Renal pelvis (tissue), 4 donors: ENCODE data around the gene DSE. TPM values are rescaled to one million over a fixed set of nuclear protein-coding genes. Genes with fewer than 3 reads are reported as not detected.

Experiments used
- DNase-seq: peaks from one replicate; pipeline ENCODE4 v3.0.0-alpha.2; 2013
- polyA plus RNA-seq, 3 donors: library from polyadenylated mRNA; unstranded; fragments of 120-200 nt; gene quantifications; one replicate each; pipeline ENCODE4 v1.2.1, GENCODE V29; 2013; ENCODE audit not compliant: insufficient read length in 3 of 3

Gene DSE
- polyA plus RNA-seq, 3 donors: 37.3 to 40.9 (median 38.7) TPM

GRCh38 chr6:116382587-116382986 is 11.8 kb downstream of the DSE start:
- no peak for DNase-seq

DNA sequence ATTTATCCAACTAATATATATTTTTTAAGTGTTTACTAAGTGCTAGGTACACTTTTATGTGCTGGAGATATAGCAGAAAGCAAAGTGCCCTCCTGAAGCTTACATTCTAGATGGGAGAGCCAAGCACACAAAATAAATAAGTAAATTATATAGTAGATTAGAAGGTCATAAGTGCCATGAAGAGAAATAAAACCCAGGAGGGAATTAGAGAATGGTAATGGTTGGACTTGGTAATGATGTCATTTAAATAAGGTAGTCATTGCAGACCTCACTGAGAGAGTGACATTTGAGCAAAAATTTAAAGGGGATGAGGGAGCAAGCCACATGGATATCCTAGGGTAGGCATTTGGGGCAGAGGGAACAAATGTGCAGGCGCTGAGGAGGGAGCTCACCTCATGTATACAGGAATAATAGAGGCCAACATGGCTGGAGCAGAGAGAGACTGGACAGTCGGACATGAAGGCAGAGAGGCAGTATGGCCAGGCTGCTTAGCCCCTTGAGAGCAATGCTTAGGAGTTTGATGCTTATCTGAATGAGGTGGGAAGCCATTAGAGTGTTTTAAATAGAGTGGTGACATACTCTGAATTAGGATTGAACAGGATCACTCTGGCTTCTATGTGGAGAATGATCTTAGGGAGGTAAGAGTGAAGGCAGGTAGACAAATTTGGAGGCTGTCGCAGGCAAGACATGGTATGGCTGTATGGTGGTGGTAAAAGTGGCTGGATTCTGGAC is 14.1 kb downstream of the DSE start:
- DNase-seq: no peak

DNA sequence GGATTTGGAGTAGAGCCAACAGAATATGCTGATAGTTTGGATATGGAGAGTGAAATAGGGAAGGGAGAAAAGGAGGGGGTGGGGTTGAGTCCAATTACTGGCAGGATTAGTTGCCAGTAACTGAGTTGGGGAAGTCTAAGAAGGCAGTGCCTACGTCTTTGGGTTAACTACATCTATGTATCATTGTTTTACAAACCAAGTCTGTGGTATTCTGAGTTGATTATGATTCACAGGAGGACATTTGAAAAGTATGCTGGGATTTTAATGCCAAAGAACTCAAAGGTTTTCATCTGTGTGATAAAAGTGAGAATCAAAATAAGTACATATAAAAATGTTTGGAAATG is 14.7 kb downstream of the DSE start:
- no peak for DNase-seq

- no peak for DNase-seq
Observed at GRCh38 chr6:116385921-116386320, 15.2 kb downstream of the DSE start.

GRCh38 chr6:116386581-116387299 is 16.0 kb downstream of the DSE start:
- no peak for DNase-seq

GRCh38 chr6:116387374-116387773 is 16.6 kb downstream of the DSE start:
- no peak for DNase-seq

DNA sequence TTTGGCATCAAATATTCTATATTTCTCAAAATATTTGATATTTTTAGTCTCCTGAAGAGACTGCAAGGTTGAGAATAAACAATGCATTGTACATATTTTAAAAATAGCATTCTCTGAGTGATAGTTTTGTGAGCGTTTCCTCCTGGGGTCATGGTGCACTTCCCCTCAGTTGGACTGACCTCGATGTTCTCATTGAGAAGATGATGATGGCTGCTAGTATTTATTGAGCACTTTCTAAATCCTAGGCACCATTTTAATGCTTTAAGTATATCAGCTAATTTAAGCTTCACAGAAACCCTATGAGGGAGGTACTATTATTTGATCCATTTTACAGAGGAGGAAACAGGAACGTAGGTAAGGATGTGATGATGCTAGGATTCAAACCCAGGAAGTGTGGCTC is 18.2 kb downstream of the DSE start:
- no peak for DNase-seq

- no peak for DNase-seq
Observed at GRCh38 chr6:116389357-116389756, 18.6 kb downstream of the DSE start.

GRCh38 chr6:116390581-116390980 is 19.8 kb downstream of the DSE start:
- no peak for DNase-seq

DNA sequence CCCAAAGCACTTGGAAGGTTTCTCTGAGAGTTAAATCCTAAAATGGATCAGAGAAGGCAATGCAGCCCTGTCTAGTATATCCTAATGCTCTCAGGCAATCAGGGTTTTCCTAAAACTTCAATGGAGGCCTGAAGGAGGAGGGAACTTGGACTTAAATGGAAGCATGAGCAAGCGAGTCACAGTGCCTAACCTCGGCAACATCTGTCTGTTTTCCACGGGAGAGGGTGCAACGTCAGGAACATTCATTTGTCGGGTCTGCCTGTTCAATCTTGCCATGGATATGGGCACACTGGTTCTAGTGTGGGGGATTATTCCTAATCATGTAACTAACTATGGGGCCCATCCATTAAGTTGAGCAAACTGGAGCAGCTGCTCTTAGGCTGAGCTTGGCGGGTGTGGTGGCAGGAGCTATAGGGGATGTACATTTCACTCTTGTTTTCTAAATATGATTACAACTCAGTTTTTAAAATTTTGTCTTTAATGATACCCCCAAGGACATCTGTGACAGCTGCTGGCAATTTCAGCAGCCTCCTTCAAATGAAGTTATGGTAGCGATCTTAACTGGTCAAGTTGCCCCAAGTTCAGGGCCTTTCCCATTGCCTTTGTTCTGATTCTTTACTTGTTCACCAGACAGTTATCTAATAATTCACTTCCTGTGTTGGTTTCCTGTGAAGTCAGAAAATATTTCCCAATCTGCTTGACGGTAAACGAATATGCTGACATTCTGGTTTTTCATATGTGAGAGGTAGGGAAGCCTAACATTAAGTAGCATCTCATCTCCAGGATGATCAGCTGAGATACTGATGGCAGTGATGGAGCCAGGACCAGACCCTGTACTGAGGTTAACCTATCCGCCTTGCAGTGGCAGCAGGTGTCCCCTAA is 21.6 kb downstream of the DSE start:
- no peak for DNase-seq

DNA sequence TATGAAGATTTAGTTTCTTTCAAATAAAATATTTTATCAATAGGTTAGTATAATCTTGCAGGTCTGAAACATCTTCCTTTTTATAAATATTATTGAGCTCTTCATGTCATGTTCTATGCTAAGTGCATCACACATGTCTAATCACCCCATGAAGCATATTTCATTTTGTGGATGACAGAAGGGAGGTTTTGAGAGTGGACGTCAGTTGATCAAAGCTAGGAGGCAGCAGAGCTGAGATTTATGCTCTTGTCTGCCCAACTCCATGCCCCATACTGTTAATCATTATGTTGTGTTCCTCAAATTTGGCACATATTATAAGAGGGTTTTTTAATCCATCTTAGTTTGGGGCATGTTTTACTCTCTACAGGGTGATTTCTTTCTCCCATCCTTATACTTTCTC is 22.7 kb downstream of the DSE start:
- no peak for DNase-seq

GRCh38 chr6:116395647-116396046 is 24.9 kb downstream of the DSE start:
- DNase-seq: no peak

GRCh38 chr6:116396441-116396840 is 25.7 kb downstream of the DSE start:
- DNase-seq: no peak

DNA sequence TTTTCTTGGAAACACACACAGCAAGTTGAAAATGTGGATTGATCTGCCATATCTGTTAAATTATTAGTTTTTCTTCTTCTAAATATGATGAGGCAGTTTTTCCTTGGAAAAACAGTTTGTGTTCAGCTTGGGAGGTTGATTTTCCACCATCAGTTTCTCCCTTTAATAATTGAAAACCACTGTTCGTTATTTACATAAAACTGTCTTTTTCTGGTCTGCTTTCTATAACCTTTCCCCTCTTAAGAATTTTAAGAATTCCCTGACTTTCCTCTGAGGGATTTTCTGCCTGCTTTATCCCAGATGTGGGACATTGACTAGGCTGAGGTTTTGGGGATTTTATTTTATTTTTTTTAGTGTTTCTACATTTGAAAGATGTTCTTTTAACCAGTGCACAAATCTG is 27.2 kb downstream of the DSE start:
- DNase-seq: no peak

DNA sequence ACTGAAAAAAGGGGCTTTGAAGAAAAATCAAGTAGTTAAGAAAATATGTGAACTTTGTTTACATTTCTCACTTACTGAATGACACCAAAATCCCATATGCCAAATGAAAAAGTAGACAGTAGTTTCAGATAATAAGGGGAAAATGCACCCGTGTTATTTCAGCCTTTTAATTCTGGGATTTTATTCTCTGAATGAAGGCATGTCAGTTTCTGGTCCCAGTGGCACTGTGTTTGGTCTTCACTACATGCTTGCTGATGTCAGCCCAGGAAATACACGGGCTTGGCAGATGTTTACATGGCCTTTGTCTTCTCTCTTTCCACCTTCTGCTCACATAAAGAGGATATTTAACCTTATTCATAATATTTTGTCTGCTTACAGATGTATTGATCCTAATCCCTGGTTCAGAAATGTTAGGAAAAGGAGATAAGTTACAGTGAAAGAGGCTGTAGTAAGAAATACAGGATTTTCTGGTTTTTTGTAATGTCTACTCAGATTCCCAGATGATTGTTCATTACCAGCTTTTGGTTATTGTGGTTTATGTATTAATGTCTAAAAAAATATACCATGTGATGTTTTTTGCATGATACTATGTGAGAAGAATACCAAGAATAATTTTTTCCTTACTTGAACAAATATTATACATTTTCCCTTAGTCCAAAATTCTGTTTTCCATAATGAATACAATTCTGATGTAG is 27.7 kb downstream of the DSE start:
- DNase-seq: no peak

DNA sequence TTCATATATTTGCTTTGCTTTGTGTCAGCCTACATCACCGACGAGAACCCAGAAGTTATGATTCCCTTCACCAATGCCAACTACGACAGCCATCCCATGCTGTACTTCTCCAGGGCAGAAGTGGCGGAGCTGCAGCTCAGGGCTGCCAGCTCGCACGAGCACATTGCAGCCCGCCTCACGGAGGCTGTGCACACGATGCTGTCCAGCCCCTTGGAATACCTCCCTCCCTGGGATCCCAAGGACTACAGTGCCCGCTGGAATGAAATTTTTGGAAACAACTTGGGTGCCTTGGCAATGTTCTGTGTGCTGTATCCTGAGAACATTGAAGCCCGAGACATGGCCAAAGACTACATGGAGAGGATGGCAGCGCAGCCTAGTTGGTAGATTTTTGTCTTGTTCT is 28.5 kb downstream of the DSE start:
- DNase-seq: no peak

- no peak for DNase-seq
Observed at GRCh38 chr6:116400328-116400727, 29.6 kb downstream of the DSE start.

DNA sequence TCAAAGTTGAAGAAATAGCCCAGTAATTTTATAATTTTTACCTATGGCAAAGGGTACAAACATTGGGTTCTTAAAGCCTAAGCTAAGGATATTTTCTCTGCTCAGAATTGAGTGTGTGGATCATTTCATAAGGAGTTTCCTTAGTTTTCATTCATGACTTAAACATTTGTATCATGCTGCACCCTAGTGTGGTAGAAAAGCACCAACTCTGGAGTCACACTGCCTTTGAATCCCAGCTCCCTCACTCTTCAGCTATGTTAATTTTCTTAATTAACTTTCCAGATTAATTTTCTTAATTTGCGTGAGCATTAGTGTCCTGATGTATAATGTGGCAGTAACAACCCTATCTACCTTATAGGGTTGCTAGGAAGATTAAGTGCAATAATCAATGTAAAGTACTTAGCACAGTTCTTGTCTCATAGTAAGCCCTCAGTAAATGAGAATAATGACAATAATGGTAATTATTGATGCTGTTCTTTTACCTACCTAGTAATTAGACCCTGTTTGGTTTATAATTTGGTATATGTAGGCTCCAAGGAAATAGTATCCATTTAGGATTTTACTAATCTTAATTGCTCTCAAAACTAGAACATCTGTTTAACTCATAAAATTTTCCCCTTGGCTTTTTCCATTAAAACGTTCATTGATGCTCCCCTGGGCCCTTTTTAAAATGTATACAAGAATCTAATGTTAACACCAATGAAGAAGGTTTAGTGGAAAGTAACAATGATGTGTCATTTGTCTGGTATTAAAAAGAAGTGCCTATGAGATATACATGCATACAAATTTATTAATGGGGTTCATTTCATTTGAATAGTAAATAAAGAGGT is 31.6 kb downstream of the DSE start:
- no peak for DNase-seq

DNA sequence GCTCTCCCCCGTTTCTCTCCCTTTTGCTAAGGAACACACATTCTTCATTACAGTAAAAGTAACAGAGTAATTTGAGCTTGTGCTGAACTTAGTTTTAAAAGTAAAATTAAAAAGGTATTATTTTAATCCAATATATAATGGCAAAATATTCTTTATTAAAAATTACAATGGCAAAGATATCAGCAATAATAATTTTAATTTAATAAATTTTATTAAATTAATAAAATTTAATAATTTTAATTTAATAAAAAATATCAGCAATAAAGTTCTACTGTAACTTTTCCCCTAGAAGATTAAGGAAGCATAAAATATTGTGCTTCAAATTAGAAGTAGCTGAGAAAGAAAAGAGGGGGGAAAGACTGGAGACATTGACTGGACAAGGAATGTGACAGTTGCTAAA is 32.5 kb downstream of the DSE start:
- DNase-seq: no peak

DNA sequence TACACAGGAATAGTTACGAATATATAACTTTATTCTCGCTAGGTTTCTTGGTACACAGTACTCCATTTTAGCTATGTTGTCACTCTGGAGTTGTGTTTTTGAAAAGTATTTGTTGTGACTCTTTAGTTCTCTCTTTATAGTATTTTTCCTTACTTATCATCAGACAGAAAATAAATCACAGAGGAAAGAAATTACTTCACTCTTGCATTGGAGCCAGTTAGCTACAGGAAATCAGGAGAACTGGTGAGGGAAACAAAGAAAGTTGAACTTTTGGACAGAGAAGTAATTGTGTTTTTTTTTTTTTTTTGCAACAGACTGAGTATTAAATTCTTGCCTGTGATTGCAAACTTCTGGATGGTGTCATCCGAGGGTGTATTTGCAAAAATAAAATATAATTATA is 33.9 kb downstream of the DSE start:
- DNase-seq: no peak

DNA sequence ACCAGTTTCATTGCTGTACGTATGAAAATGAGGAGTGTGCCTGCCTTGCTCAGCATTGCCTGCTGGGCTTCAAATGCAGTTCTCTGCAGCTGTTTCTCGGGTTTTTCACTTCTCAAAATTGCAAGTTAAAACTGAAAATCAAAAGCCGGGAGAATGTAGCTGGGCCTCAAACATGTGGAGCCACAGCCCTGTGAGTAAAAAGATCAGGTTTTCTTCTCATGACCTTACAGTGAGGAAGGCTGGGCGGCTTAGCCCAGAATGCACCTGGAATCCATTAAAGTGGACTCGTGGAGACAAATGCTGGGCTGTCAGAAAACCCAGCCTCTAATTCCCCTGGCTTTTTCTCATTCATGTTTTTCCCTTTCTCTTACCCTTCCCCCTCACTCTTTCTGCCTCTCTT is 34.4 kb downstream of the DSE start:
- no peak for DNase-seq
